Omental fat pad (tissue), 4 donors: ENCODE results near the gene PRR15L. TPM values are rescaled to one million over a fixed set of nuclear protein-coding genes. Genes with fewer than 3 reads are reported as not detected.

Source experiments
- ATAC-seq: fragments of 150-250 bp; one replicate; pipeline ENCODE4 v1.9.1; 2016; ENCODE audit warnings: mild to moderate bottlenecking, moderate library complexity; ENCODE audit not compliant: low FRiP score
- DNase-seq: peaks from one replicate; pipeline ENCODE4 v3.0.0-alpha.2; 2019; ENCODE audit warnings: low spot score
- CTCF ChIP-seq, 3 donors: fragments of 450-650 bp; IDR thresholded peaks; one replicate each; pipeline ENCODE4 v1.5.1; 2016 to 2017; ENCODE audit warnings: antibody characterized with exemption in 3 of 3, mild to moderate bottlenecking in 3 of 3, moderate library complexity in 2 of 3
- total RNA-seq, 4 donors: library from RNA; depleted of rRNA; stranded (reverse); fragments of >200 nt; gene quantifications; one replicate each; pipeline ENCODE4 v1.1.0, GENCODE V29; 2016

The PRR15L gene
- total RNA-seq, 4 donors from 2014 or later: 2.4 to 6.6 TPM; not detected in 2

- DNase-seq (no peak), ATAC-seq (no peak)
- TF ChIP-seq CTCF (IDR thresholded peaks at IDR 0.05): no peak
Observed at GRCh38 chr17:47934856-47935255, 22.8 kb downstream of the PRR15L start.

- TF ChIP-seq CTCF (IDR thresholded peaks at IDR 0.05): no peak
- ATAC-seq (no peak), DNase-seq (no peak)
Observed at GRCh38 chr17:47931848-47932247, 25.8 kb downstream of the PRR15L start.

GRCh38 chr17:47929218-47930000 is 28.3 kb downstream of the PRR15L start:
- TF ChIP-seq CTCF (IDR thresholded peaks at IDR 0.05): no peak
- DNase-seq (no peak), ATAC-seq (no peak)

- ATAC-seq (no peak), DNase-seq (no peak)
- no peak for TF ChIP-seq CTCF (IDR thresholded peaks at IDR 0.05)
Observed at GRCh38 chr17:47928415-47928814, 29.3 kb downstream of the PRR15L start.

GRCh38 chr17:47927821-47928400 is 29.8 kb downstream of the PRR15L start:
- DNase-seq: no peak
- ATAC-seq: no peak
- TF ChIP-seq CTCF (IDR thresholded peaks at IDR 0.05): no peak

GRCh38 chr17:47925678-47925988 is 32.0 kb downstream of the PRR15L start:
- TF ChIP-seq CTCF (IDR thresholded peaks at IDR 0.05): no peak
- DNase-seq (no peak), ATAC-seq (no peak)
